Measurements from ENCODE around the gene COMMD10. TPM values are rescaled to one million over a fixed set of nuclear protein-coding genes. Genes with fewer than 3 reads are reported as not detected.

COMMD10 gene
- total and polyA plus RNA-seq, 2 experiments from 2014 or later, result 37.7 to 52.2 TPM

- Histone ChIP-seq H3K27me3 (no peaks in the 10 kb centered on the region), H2AFZ (no peak overlapping the region), H3K36me3 (replicated peaks; ENCODE audit: insufficient read depth, low read depth) (no peaks in the 10 kb centered on the region), H3K4me3 (no peak overlapping the region), H3K9me3 (ENCODE audit: low read depth) (no peaks in the 10 kb centered on the region), H3K79me2 (no peaks in the 10 kb centered on the region), H4K20me1 (ENCODE audit: insufficient read depth, poor library complexity, severe bottlenecking) (no peaks in the 10 kb centered on the region), H3K4me1 (ENCODE audit: insufficient read depth) (no peaks in the 10 kb centered on the region), H3K9me2 (replicated peaks; ENCODE audit: insufficient read depth) (no peaks in the 10 kb centered on the region), H3K4me2 (no peak overlapping the region), H3K27ac (no peak overlapping the region)
- TF ChIP-seq CTCF (IDR thresholded peaks at IDR 0.05; ENCODE audit: poor library complexity) (no peak), EZH2 (IDR thresholded peaks at IDR 0.05; ENCODE audit: borderline replicate concordance) (no peak), EZH2phosphoT487 (IDR thresholded peaks at IDR 0.05; ENCODE audit: low read depth, severe bottlenecking, unreplicated experiment) (no peak)
- DNase-seq (ENCODE audit: low spot score), result no peak
Observed at GRCh38 chr5:116159006-116159405, 74.2 kb downstream of the COMMD10 start.

GRCh38 chr5:116174111-116174510 is 89.3 kb downstream of the COMMD10 start:
- H3K79me2 ChIP-seq, result no peaks in the 10 kb centered on the region
- H3K27ac ChIP-seq, result no peak overlapping the region
- no peaks in the 10 kb centered on the region for H4K20me1 ChIP-seq (ENCODE audit: insufficient read depth, poor library complexity, severe bottlenecking)
- no peaks in the 10 kb centered on the region for H3K27me3 ChIP-seq
- H3K9me3 ChIP-seq (ENCODE audit: low read depth), result no peaks in the 10 kb centered on the region
- no peaks in the 10 kb centered on the region for H3K4me1 ChIP-seq (ENCODE audit: insufficient read depth)
- no peak overlapping the region for H2AFZ ChIP-seq
- H3K36me3 ChIP-seq (replicated peaks; ENCODE audit: insufficient read depth, low read depth), result no peaks in the 10 kb centered on the region
- 100% methylated on average over 1 of the region's 1 CpG for WGBS (ENCODE audit: low lambda C conversion rate, missing lambda C conversion rate)
- H3K4me3 ChIP-seq, result no peak overlapping the region
- DNase-seq (ENCODE audit: low spot score), result no peak
- no peak for TF ChIP-seq EZH2phosphoT487 (IDR thresholded peaks at IDR 0.05; ENCODE audit: low read depth, severe bottlenecking, unreplicated experiment)
- no peak for TF ChIP-seq CTCF (IDR thresholded peaks at IDR 0.05; ENCODE audit: poor library complexity)
- TF ChIP-seq EZH2 (IDR thresholded peaks at IDR 0.05; ENCODE audit: borderline replicate concordance), result no peak
- no peaks in the 10 kb centered on the region for H3K9me2 ChIP-seq (replicated peaks; ENCODE audit: insufficient read depth)
- no peak overlapping the region for H3K4me2 ChIP-seq

- 95% methylated on average over 6 of the region's 6 CpGs for WGBS (ENCODE audit: low lambda C conversion rate, missing lambda C conversion rate)
- TF ChIP-seq EZH2 (IDR thresholded peaks at IDR 0.05; ENCODE audit: borderline replicate concordance) (no peak), CTCF (IDR thresholded peaks at IDR 0.05; ENCODE audit: poor library complexity) (no peak), EZH2phosphoT487 (IDR thresholded peaks at IDR 0.05; ENCODE audit: low read depth, severe bottlenecking, unreplicated experiment) (no peak)
- no peak overlapping the region for H3K27ac ChIP-seq
Observed at GRCh38 chr5:116176121-116176520, 91.3 kb downstream of the COMMD10 start.

GRCh38 chr5:116178925-116179324 is 94.1 kb downstream of the COMMD10 start:
- H3K4me3 ChIP-seq, result no peak overlapping the region
- no peak for TF ChIP-seq EZH2 (IDR thresholded peaks at IDR 0.05; ENCODE audit: borderline replicate concordance)
- H3K9me3 ChIP-seq (ENCODE audit: low read depth), result no peaks in the 10 kb centered on the region
- H2AFZ ChIP-seq, result no peak overlapping the region
- 83% methylated on average over 4 of the region's 4 CpGs for WGBS (ENCODE audit: low lambda C conversion rate, missing lambda C conversion rate)
- no peaks in the 10 kb centered on the region for H3K9me2 ChIP-seq (replicated peaks; ENCODE audit: insufficient read depth)
- H3K4me1 ChIP-seq (ENCODE audit: insufficient read depth), result no peaks in the 10 kb centered on the region
- H3K79me2 ChIP-seq, result no peaks in the 10 kb centered on the region
- H3K4me2 ChIP-seq, result no peak overlapping the region
- no peaks in the 10 kb centered on the region for H3K36me3 ChIP-seq (replicated peaks; ENCODE audit: insufficient read depth, low read depth)
- H4K20me1 ChIP-seq (ENCODE audit: insufficient read depth, poor library complexity, severe bottlenecking), result no peaks in the 10 kb centered on the region
- H3K27me3 ChIP-seq, result no peaks in the 10 kb centered on the region
- H3K27ac ChIP-seq, result no peak overlapping the region
- DNase-seq (ENCODE audit: low spot score), result no peak

More at GRCh38 chr5:116176121-116176520, 91.3 kb downstream of the COMMD10 start:
- Histone ChIP-seq H3K36me3 (replicated peaks; ENCODE audit: insufficient read depth, low read depth) (no peaks in the 10 kb centered on the region), H3K4me2 (no peak overlapping the region), H3K4me3 (no peak overlapping the region), H2AFZ (no peak overlapping the region), H3K9me2 (replicated peaks; ENCODE audit: insufficient read depth) (no peaks in the 10 kb centered on the region), H4K20me1 (ENCODE audit: insufficient read depth, poor library complexity, severe bottlenecking) (no peaks in the 10 kb centered on the region), H3K27me3 (no peaks in the 10 kb centered on the region), H3K4me1 (ENCODE audit: insufficient read depth) (no peaks in the 10 kb centered on the region), H3K79me2 (no peaks in the 10 kb centered on the region), H3K9me3 (ENCODE audit: low read depth) (no peaks in the 10 kb centered on the region)
- DNase-seq (ENCODE audit: low spot score), result no peak

Measured in hepatocyte (in vitro differentiated cells).